Activated CD4-positive, alpha-beta T cell treated with anti-CD3 and anti-CD28 coated beads, Interleukin-2, amount 10 ng/mL, durations not matched to agents 24 days and 14 days (primary cell): ENCODE results near the gene GLT1D1. TPM values are rescaled to one million over a fixed set of nuclear protein-coding genes. Genes with fewer than 3 reads are reported as not detected.

Experiments used
- DNase-seq: peaks from one replicate; pipeline ENCODE4 v3.0.0; 2022
- H3K27ac Mint-ChIP-seq: one replicate; pipeline ENCODE4 v1.8.0; 2022; ENCODE audit warnings: mild to moderate bottlenecking, mixed read lengths
- H3K27me3 Mint-ChIP-seq: one replicate; pipeline ENCODE4 v1.8.0; 2022; ENCODE audit warnings: mixed read lengths
- H3K36me3 Mint-ChIP-seq: one replicate; pipeline ENCODE4 v1.8.0; 2022; ENCODE audit warnings: low read depth, mild to moderate bottlenecking, mixed read lengths
- H3K4me1 Mint-ChIP-seq: one replicate; pipeline ENCODE4 v1.8.0; 2021; ENCODE audit warnings: mixed read lengths
- H3K4me3 Mint-ChIP-seq: one replicate; pipeline ENCODE4 v1.8.0; 2022; ENCODE audit warnings: mild to moderate bottlenecking, moderate library complexity, mixed read lengths
- H3K9me3 Mint-ChIP-seq: one replicate; pipeline ENCODE4 v1.8.0; 2021; ENCODE audit warnings: mixed read lengths
- intact Hi-C: fragments of 100-400 bp; cut with micrococcal nuclease; formaldehyde crosslinking; loops from one replicate; pipeline ENCODE4 v1.15.1; 2023
- total RNA-seq: library from RNA; stranded (reverse); gene quantifications from 2 replicates; pipeline ENCODE4 v1.2.3, GENCODE V29; 2022

Gene GLT1D1
- total RNA-seq, 1 donor from 2014 or later: 2.2 TPM

- intact Hi-C loops: no loop called here
- no peak overlapping the region for H3K4me3 Mint-ChIP-seq
- no peaks in the 10 kb centered on the region for H3K27me3 Mint-ChIP-seq
- no peak for DNase-seq
- no peaks in the 10 kb centered on the region for H3K9me3 Mint-ChIP-seq
- H3K27ac Mint-ChIP-seq: no peak overlapping the region
- no peaks in the 10 kb centered on the region for H3K36me3 Mint-ChIP-seq
- peaks cover 2% of the 10 kb centered on the region for H3K4me1 Mint-ChIP-seq
Measured at GRCh38 chr12:128928361-128928760, 75.1 kb downstream of the GLT1D1 start.

- intact Hi-C loops: no loop called here
Measured at GRCh38 chr12:128929057-128929456, 75.8 kb downstream of the GLT1D1 start.

GRCh38 chr12:128930606-128931005 lies 77.3 kb downstream of the GLT1D1 start:
- no peaks in the 10 kb centered on the region for H3K27me3 Mint-ChIP-seq
- no peaks in the 10 kb centered on the region for H3K36me3 Mint-ChIP-seq

More at GRCh38 chr12:128929057-128929456, 75.8 kb downstream of the GLT1D1 start:
- Mint-ChIP-seq H3K9me3 (no peaks in the 10 kb centered on the region), H3K27ac (no peak overlapping the region), H3K4me1 (peaks cover 2% of the 10 kb centered on the region), H3K4me3 (no peak overlapping the region), H3K27me3 (no peaks in the 10 kb centered on the region), H3K36me3 (no peaks in the 10 kb centered on the region)
- DNase-seq: no peak

GRCh38 chr12:128932521-128932920 lies 79.2 kb downstream of the GLT1D1 start:
- Mint-ChIP-seq H3K27me3 (peaks cover 3% of the 10 kb centered on the region), H3K4me3 (no peak overlapping the region), H3K27ac (no peak overlapping the region), H3K4me1 (peaks cover 2% of the 10 kb centered on the region), H3K36me3 (no peaks in the 10 kb centered on the region), H3K9me3 (peaks cover under 1% of the 10 kb centered on the region)
- intact Hi-C loops: no loop called here
- no peak for DNase-seq

More at GRCh38 chr12:128930606-128931005, 77.3 kb downstream of the GLT1D1 start:
- Mint-ChIP-seq H3K4me1 (peaks cover 2% of the 10 kb centered on the region), H3K27ac (no peak overlapping the region), H3K4me3 (no peak overlapping the region), H3K9me3 (no peaks in the 10 kb centered on the region)
- intact Hi-C loops: no loop called here
- DNase-seq: no peak

GRCh38 chr12:128933039-128933438 lies 79.8 kb downstream of the GLT1D1 start:
- no peak for DNase-seq
- Mint-ChIP-seq H3K4me1 (peaks cover 2% of the 10 kb centered on the region), H3K27ac (no peak overlapping the region), H3K9me3 (peaks cover 4% of the 10 kb centered on the region), H3K4me3 (no peak overlapping the region), H3K27me3 (peaks cover 7% of the 10 kb centered on the region), H3K36me3 (no peaks in the 10 kb centered on the region)
- intact Hi-C loops: no loop called here

- Mint-ChIP-seq H3K36me3 (no peaks in the 10 kb centered on the region), H3K4me1 (peaks cover 2% of the 10 kb centered on the region), H3K27ac (no peak overlapping the region), H3K9me3 (peaks cover 4% of the 10 kb centered on the region), H3K27me3 (peaks cover 7% of the 10 kb centered on the region), H3K4me3 (no peak overlapping the region)
- DNase-seq: no peak
- intact Hi-C loops: no loop called here
Measured at GRCh38 chr12:128933926-128934325, 80.6 kb downstream of the GLT1D1 start.

- Mint-ChIP-seq H3K27me3 (peaks cover 7% of the 10 kb centered on the region), H3K36me3 (no peaks in the 10 kb centered on the region), H3K4me3 (no peak overlapping the region), H3K9me3 (peaks cover 4% of the 10 kb centered on the region), H3K4me1 (no peaks in the 10 kb centered on the region), H3K27ac (no peak overlapping the region)
- intact Hi-C loops: no loop called here
- DNase-seq: no peak
Measured at GRCh38 chr12:128938886-128939285, 85.6 kb downstream of the GLT1D1 start.

GRCh38 chr12:128940090-128940888 lies 87.0 kb downstream of the GLT1D1 start:
- Mint-ChIP-seq H3K9me3 (peaks cover 4% of the 10 kb centered on the region), H3K4me3 (no peak overlapping the region), H3K27me3 (peaks cover 7% of the 10 kb centered on the region), H3K36me3 (no peaks in the 10 kb centered on the region), H3K4me1 (no peaks in the 10 kb centered on the region), H3K27ac (no peak overlapping the region)
- intact Hi-C loops: no loop called here
- DNase-seq: no peak

GRCh38 chr12:128940974-128941373 lies 87.7 kb downstream of the GLT1D1 start:
- Mint-ChIP-seq H3K27me3 (peaks cover 7% of the 10 kb centered on the region), H3K4me1 (no peaks in the 10 kb centered on the region), H3K27ac (no peak overlapping the region)

GRCh38 chr12:128942960-128943477 lies 89.7 kb downstream of the GLT1D1 start:
- Mint-ChIP-seq H3K27ac (no peak overlapping the region), H3K27me3 (peaks cover 2% of the 10 kb centered on the region), H3K4me1 (peaks cover 6% of the 10 kb centered on the region), H3K4me3 (no peak overlapping the region), H3K36me3 (no peaks in the 10 kb centered on the region), H3K9me3 (no peaks in the 10 kb centered on the region)
- intact Hi-C loops: no loop called here
- no peak for DNase-seq

More at GRCh38 chr12:128940974-128941373, 87.7 kb downstream of the GLT1D1 start:
- intact Hi-C loops: no loop called here
- no peak for DNase-seq
- H3K4me3 Mint-ChIP-seq: no peak overlapping the region
- no peaks in the 10 kb centered on the region for H3K36me3 Mint-ChIP-seq
- H3K9me3 Mint-ChIP-seq: peaks cover 4% of the 10 kb centered on the region

- no peaks in the 10 kb centered on the region for H3K36me3 Mint-ChIP-seq
- no peaks in the 10 kb centered on the region for H3K9me3 Mint-ChIP-seq
- H3K4me3 Mint-ChIP-seq: no peak overlapping the region
- H3K27ac Mint-ChIP-seq: no peak overlapping the region
- H3K4me1 Mint-ChIP-seq: peaks cover 8% of the 10 kb centered on the region
- intact Hi-C loops: no loop called here
- peaks cover 2% of the 10 kb centered on the region for H3K27me3 Mint-ChIP-seq
- no peak for DNase-seq
Measured at GRCh38 chr12:128944956-128945355, 91.7 kb downstream of the GLT1D1 start.

GRCh38 chr12:128947209-128947608 lies 93.9 kb downstream of the GLT1D1 start:
- intact Hi-C loops: no loop called here
- H3K27me3 Mint-ChIP-seq: peaks cover 2% of the 10 kb centered on the region
- no peak for DNase-seq
- H3K4me1 Mint-ChIP-seq: peaks cover 8% of the 10 kb centered on the region
- no peak overlapping the region for H3K27ac Mint-ChIP-seq
- H3K4me3 Mint-ChIP-seq: no peak overlapping the region
- H3K36me3 Mint-ChIP-seq: no peaks in the 10 kb centered on the region
- no peaks in the 10 kb centered on the region for H3K9me3 Mint-ChIP-seq

- intact Hi-C loops: no loop called here
- no peaks in the 10 kb centered on the region for H3K9me3 Mint-ChIP-seq
Measured at GRCh38 chr12:128949086-128949485, 95.8 kb downstream of the GLT1D1 start.

GRCh38 chr12:128951448-128951847 lies 98.2 kb downstream of the GLT1D1 start:
- intact Hi-C loops: no loop called here
- H3K4me1 Mint-ChIP-seq: peaks cover 8% of the 10 kb centered on the region
- no peak overlapping the region for H3K27ac Mint-ChIP-seq
- no peaks in the 10 kb centered on the region for H3K9me3 Mint-ChIP-seq
- no peak for DNase-seq
- H3K4me3 Mint-ChIP-seq: no peak overlapping the region
- H3K36me3 Mint-ChIP-seq: no peaks in the 10 kb centered on the region
- peaks cover 2% of the 10 kb centered on the region for H3K27me3 Mint-ChIP-seq

More at GRCh38 chr12:128949086-128949485, 95.8 kb downstream of the GLT1D1 start:
- H3K27ac Mint-ChIP-seq: no peak overlapping the region
- no peak overlapping the region for H3K4me3 Mint-ChIP-seq
- peaks cover 2% of the 10 kb centered on the region for H3K27me3 Mint-ChIP-seq
- peaks cover 8% of the 10 kb centered on the region for H3K4me1 Mint-ChIP-seq
- no peak for DNase-seq
- no peaks in the 10 kb centered on the region for H3K36me3 Mint-ChIP-seq
